ENCODE measurements around the gene PIK3R5. TPM values are rescaled to one million over a fixed set of nuclear protein-coding genes. Genes with fewer than 3 reads are reported as not detected.

Gene PIK3R5
- total RNA-seq, 1 experiment from 2014 or later: not detected

- no peak for DNase-seq (ENCODE audit: low read depth)
Measured at GRCh38 chr17:8880466-8880865, 85.0 kb downstream of the PIK3R5 start.

DNA sequence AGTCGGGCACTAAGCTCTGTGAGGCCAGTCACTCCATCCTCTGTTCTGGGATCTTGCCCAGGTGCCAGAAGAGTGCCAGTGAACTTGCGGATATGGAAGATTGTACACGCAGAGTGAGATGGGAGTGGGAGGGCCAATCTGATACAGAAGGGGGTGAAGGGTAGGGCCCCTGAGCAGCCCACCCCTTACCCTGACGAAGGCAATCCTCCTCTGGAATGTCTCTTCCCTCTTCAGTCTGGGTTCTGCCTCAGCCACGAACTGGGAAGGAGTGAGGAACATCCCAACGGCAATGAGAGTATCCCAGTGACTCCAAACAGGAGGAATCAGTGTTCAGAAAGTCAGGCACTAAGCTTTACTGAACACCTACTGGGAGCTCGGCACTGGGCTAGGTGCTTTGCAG, 86.1 kb downstream of the PIK3R5 start:
- DNase-seq (ENCODE audit: low read depth): no peak

- DNase-seq (ENCODE audit: low read depth): no peak
Measured at GRCh38 chr17:8877984-8878383, 87.5 kb downstream of the PIK3R5 start.

DNA sequence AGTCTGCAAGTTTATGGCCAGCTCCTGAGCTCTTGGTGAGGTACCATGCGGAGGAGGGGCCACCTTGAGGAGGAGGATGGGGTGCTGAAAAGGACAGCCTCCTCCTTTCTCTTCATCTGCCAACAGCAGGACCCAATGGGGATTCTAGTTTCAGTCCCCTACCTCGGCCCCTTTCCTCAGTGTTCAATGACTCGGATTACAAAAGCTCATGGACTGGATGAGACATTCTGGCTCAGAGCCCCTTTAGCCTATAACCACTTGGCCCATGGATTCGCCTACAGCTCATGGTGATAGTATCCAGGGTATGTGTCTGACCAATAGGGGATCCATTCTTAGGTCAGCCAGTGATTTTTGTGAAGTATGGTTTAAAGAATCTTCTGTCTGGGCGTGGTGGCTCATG, 89.5 kb downstream of the PIK3R5 start:
- no peak for DNase-seq (ENCODE audit: low read depth)

- DNase-seq (ENCODE audit: low read depth): no peak
Measured at GRCh38 chr17:8875436-8875835, 90.1 kb downstream of the PIK3R5 start.

GRCh38 chr17:8873801-8874715, 91.4 kb downstream of the PIK3R5 start:
- no peak for DNase-seq (ENCODE audit: low read depth)

- no peak for DNase-seq (ENCODE audit: low read depth)
Measured at GRCh38 chr17:8872705-8873435, 92.6 kb downstream of the PIK3R5 start.

DNA sequence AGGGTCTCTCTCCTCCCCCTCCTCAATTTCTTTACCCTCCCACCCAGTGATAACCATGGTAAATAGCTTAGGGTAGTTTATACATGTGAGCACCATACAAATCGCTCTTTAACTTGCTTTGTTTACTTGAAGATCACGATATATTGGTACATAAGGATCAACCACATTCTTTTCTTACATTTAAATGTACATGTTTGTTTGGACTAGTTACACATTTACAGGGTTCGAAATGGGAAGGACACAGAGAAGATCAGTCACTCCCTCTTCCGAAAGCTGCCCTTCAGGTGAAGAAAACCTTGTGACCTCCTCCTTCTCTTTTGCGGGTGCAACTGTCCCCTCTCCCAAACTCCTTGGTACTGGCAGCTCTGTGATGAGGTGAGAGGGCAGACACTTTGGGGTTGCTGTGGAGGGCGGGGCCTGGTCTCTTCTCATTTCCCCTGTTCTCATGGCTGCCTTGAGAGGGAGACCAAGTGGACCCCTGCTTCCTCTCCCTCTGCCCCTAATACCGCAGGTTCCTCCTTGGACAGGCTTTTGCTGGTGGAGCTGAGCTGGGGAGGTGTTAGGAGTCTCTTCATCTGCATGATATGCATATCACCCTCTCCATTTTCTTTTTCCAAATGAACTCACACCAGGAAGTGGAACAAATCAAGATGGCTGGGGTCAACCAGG, 93.3 kb downstream of the PIK3R5 start:
- DNase-seq (ENCODE audit: low read depth): no peak

- no peak for DNase-seq (ENCODE audit: low read depth)
Measured at GRCh38 chr17:8871081-8871581, 94.4 kb downstream of the PIK3R5 start.

DNA sequence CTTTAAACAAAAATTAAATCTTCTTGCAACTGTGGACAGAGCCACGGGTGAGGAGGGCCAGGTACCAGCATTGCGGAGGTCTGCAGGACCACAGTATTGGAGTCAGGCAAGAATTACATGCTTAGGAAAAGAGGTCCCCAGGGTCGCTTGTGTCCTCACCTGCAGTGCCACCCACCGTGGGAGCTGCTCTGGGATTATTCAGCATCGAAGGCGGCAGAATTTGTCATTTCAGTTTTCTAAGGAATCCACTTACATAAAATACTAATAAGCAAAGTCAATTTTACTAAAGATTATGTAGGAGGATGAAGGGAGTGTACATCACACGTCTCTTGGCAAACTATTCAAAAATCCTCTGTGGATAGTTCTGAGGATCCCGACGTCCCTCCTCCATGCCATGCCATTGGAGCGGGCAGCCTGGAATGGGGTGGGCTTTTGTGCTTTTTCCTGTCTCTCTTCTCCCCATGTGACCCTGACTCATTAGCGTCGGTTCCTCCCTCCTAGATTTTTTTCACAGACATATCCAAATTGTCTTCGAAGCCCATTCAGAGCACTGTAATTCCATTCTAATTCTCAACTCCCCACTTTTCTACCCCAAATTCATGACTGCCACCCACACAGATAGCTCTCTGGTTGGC, 95.0 kb downstream of the PIK3R5 start:
- DNase-seq (ENCODE audit: low read depth): no peak

GRCh38 chr17:8869114-8869815, 96.2 kb downstream of the PIK3R5 start:
- DNase-seq (ENCODE audit: low read depth): no peak

DNA sequence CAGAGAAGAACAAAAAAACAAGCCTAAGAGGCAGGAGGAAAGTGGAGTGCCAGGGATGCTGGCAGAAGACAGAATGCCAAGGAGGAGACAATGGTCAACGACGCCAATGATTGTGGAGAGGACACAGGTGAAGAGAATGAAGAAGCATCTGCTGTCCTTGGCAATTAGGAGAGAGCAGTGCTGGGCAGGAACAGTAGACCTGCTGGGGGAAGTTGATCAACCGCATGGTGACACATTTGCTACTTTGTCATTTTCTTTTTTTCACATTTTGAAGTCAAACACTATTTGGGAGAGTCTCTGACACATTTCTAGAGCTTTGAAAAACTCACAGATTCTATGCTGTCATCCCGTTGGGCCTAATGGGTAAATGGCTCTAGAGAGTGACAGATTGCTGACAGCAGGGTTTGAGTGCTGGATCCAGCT, 97.0 kb downstream of the PIK3R5 start:
- DNase-seq (ENCODE audit: low read depth): no peak

GRCh38 chr17:8868092-8868491, 97.4 kb downstream of the PIK3R5 start:
- no peak for DNase-seq (ENCODE audit: low read depth)

DNA sequence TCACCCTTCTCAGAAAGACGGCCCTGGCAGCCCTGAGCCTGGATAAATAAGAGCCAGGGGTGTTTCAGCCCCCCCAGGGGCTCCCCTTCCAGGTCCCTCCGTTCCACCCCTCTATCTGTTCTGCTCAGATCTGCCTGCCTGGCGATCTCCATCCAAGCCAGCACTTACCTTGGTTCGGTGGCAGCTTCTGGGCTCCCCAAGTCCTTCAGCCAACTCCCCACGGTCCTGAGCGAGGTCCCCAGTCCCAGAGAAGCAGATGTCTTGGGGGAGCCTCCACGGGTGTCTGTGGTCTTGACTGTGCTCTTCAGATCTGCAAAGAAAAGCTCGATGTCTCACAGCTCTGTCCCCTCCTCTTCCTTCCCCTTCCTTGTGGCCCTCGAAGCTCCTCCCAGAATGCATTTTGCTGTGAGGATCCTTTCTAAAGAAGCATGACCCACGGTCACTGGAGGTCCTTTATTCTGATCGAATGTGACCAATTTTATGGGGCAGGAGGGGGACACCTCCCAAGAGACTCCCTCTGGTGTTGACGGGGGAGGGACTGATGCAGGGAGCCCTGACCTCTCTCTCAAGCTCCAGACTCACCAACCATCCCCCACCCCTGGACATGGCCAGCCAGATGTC, 98.0 kb downstream of the PIK3R5 start, which contains the start of gene PIK3R6:
TSS of gene PIK3R6 (minus strand) at position 314 of the 621 bp plus-strand sequence. CDS start 17,880 bp downstream, outside the sequence.
- no peak for DNase-seq (ENCODE audit: low read depth)

- no peak for DNase-seq (ENCODE audit: low read depth)
Measured at GRCh38 chr17:8865811-8866210, 99.7 kb downstream of the PIK3R5 start.

GRCh38 chr17:8865385-8865784, 100.1 kb downstream of the PIK3R5 start:
- DNase-seq (ENCODE audit: low read depth): no peak

GRCh38 chr17:8862213-8863056, 103.1 kb downstream of the PIK3R5 start:
- DNase-seq (ENCODE audit: low read depth): no peak

- no peak for DNase-seq (ENCODE audit: low read depth)
Measured at GRCh38 chr17:8861495-8862181, 103.9 kb downstream of the PIK3R5 start.
